Tibial nerve (tissue), 4 donors: ENCODE measurements around the gene C22orf42. TPM values are rescaled to one million over a fixed set of nuclear protein-coding genes. Genes with fewer than 3 reads are reported as not detected.

Source experiments
- DNase-seq, 2 donors: peaks; one replicate each; pipeline ENCODE4 v3.0.0-alpha.2; 2019; ENCODE audit warnings: low spot score in 2 of 2
- H3K27ac ChIP-seq, 4 donors: fragments of 200-600 bp; sonication (generic) in 3 of 4; one replicate each; pipeline ENCODE4 v1.5.1; 2017 to 2019; ENCODE audit warnings: mild to moderate bottlenecking in 1 of 4
- H3K27me3 ChIP-seq, 2 donors: fragments of 200-600 bp; sonication (generic) in 1 of 2; one replicate each; pipeline versions ENCODE4 v1.5.1 to v1.6.0; 2017 to 2019
- H3K36me3 ChIP-seq, 3 donors: fragments of 200-600 bp; sonication (generic); one replicate each; pipeline ENCODE4 v1.5.1; 2018 to 2019
- H3K4me1 ChIP-seq, 4 donors: fragments of 200-600 bp; sonication (generic) in 3 of 4; one replicate each; pipeline ENCODE4 v1.5.1; 2017 to 2019
- H3K4me3 ChIP-seq, 4 donors: fragments of 200-600 bp; sonication (generic) in 3 of 4; one replicate each; pipeline ENCODE4 v1.5.1; 2017 to 2019; ENCODE audit warnings: mild to moderate bottlenecking in 1 of 4, moderate library complexity in 1 of 4
- H3K9me3 ChIP-seq, 4 donors: fragments of 200-600 bp; sonication (generic) in 3 of 4; one replicate each; pipeline ENCODE4 v1.5.1; 2017 to 2019
- EP300 ChIP-seq, 2 donors: sonication (generic); formaldehyde crosslinking; IDR thresholded peaks; one replicate each; pipeline ENCODE4 v1.6.1; 2017; ENCODE audit warnings: antibody characterized with exemption in 2 of 2, mild to moderate bottlenecking in 1 of 2
- POLR2A ChIP-seq, 2 donors: fragments of 450-650 bp; IDR thresholded peaks; one replicate each; pipeline ENCODE4 v1.6.1; 2017; ENCODE audit warnings: antibody characterized with exemption in 2 of 2, mild to moderate bottlenecking in 2 of 2, moderate library complexity in 2 of 2
- WGBS, 2 donors: methylation state at CpG; one replicate each; pipeline ENCODE4 v1.1.5; 2018; 5-methylcytosine and 5-hydroxymethylcytosine counted together
- total RNA-seq, 4 donors: library from RNA; depleted of rRNA; stranded (reverse); fragments of >200 nt; gene quantifications; one replicate each; pipeline ENCODE4 v1.1.0, GENCODE V29; 2016
- TF ChIP-seq, protein P1 (sequence below), 5 experiments: fragments of 200-600 bp in 3 of 5; fragments of 450-650 bp in 2 of 5; sonication (generic) in 3 of 5; IDR thresholded peaks; one replicate each; pipeline ENCODE4 v1.5.1; 2016 to 2019; ENCODE audit warnings: antibody characterized with exemption in 5 of 5, mild to moderate bottlenecking in 3 of 5, moderate library complexity in 2 of 5

C22orf42 gene, protein sequence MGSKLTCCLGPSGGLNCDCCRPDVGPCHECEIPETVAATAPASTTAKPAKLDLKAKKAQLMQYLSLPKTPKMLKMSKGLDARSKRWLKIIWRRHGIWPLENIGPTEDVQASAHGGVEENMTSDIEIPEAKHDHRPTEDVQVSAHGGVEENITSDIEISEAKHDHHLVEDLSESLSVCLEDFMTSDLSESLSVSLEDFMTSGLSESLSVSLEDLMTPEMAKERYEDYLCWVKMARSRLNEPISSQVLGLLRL
- total RNA-seq = not detected

DNA sequence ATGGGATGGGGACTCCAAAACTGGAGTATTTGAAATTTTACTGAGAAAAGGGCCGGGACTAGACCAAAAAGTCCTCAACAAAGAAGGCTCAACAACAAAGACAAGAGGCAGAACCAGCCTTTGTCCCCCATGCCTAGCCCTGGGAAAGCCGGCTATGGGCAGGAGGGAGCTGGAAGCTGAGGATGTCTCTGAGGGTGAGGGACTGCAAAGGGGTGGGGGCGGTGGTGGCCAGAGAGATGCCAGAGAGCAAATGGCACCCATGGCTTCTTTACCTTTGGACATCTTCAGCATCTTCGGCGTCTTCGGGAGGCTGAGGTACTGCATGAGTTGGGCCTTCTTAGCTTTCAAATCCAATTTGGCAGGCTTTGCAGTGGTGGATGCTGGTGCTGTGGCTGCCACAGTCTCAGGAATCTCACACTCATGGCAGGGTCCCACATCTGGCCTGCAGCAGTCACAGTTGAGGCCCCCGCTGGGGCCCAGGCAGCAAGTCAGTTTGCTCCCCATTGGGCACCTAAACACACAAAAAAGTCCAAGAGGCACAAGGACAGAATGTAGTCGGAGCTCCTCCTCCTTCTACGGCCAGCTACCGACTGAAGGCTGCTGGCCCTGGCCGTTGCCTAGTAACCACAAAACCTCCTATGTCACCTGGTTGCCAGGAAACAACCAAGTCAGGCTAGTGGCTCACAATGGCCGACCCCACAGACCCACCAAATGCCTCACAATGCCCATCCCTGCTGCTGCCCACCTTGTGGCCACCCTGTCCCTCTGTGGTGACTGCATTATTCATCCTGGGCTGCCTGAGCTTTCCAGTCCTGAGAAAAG, at the start of gene C22orf42:
C22orf42 (minus strand) TSS at position 592 of the 822 bp plus-strand sequence; CDS start at position 504, 88 bp downstream.
- WGBS, 2 donors = 64 to 79% methylated on average over 12 of the region's 12 CpGs
- no peaks in the 10 kb centered on the region for H3K4me1 ChIP-seq
- H3K9me3 ChIP-seq = no peaks in the 10 kb centered on the region
- TF ChIP-seq, protein P1, sequence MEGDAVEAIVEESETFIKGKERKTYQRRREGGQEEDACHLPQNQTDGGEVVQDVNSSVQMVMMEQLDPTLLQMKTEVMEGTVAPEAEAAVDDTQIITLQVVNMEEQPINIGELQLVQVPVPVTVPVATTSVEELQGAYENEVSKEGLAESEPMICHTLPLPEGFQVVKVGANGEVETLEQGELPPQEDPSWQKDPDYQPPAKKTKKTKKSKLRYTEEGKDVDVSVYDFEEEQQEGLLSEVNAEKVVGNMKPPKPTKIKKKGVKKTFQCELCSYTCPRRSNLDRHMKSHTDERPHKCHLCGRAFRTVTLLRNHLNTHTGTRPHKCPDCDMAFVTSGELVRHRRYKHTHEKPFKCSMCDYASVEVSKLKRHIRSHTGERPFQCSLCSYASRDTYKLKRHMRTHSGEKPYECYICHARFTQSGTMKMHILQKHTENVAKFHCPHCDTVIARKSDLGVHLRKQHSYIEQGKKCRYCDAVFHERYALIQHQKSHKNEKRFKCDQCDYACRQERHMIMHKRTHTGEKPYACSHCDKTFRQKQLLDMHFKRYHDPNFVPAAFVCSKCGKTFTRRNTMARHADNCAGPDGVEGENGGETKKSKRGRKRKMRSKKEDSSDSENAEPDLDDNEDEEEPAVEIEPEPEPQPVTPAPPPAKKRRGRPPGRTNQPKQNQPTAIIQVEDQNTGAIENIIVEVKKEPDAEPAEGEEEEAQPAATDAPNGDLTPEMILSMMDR (IDR thresholded peaks at IDR 0.05) = no peak
- peak in 1 of 2 donors; percentile 0 for DNase-seq
- no peaks in the 10 kb centered on the region for H3K27me3 ChIP-seq
- H3K27ac ChIP-seq = no peak within 1 kb of the TSS
- H3K36me3 ChIP-seq = no peaks in the 10 kb centered on the region
- H3K4me3 ChIP-seq = no peak within 1 kb of the TSS

DNA sequence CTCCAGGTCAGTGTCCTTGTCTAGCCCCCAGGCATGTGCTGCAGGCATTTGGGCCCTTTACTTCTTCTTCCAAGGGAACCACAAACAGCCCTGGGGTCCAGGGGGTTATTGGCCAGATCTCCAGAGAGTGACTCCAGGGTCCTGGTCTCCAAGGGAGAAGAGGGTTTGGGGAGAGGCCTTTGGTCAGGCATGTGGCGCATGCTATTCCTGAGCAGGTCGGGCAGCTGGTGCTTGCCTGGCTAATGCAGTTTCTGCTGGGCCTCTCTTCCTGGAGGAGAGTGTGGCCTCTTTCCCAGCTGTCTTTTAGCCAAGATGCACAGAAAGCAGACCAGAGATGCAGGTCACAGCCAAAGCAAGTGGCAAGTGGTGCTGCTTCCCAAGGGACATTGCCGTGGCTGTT, 49.6 kb upstream of the C22orf42 start:
- H3K9me3 ChIP-seq = no peaks in the 10 kb centered on the region
- no peak overlapping the region for H3K4me3 ChIP-seq
- no peak for DNase-seq
- no peak overlapping the region for H3K27ac ChIP-seq
- H3K4me1 ChIP-seq = peaks cover 0 to 5% (median 0%) of the 10 kb centered on the region in 4 donors
- WGBS, 2 donors = 80 to 81% methylated on average over 3 of the region's 3 CpGs
- no peak for TF ChIP-seq EP300 (IDR thresholded peaks at IDR 0.05)
- TF ChIP-seq, protein P1 (IDR thresholded peaks at IDR 0.05) = no peak
- no peak for TF ChIP-seq POLR2A (IDR thresholded peaks at IDR 0.05)
- H3K27me3 ChIP-seq = peaks cover 0 to 13% of the 10 kb centered on the region in 2 donors
- no peaks in the 10 kb centered on the region for H3K36me3 ChIP-seq

DNA sequence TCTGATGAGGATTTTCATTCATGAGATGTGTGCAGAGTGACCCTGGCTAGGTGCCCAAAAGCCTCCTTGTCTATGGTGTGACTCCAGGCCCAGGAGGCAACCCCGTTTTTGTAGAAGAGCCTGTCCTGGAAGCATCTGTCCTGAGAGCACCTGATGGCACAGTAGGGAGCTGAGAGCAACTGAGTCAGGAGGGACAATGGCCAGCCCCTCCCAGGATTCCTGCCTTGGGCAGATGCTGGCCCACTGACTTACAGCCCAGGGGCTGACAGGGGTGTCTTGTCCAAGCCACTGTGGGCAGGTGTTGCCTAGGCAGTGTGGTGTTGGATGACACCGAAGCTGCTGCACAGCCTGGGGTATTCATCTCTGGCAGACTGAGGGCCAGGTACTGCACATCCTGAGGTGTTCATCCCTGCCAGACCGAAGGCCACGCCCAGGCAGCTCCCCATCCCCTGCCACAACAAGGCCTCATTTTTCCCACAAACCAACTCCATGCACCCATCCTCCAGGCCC, 48.9 kb upstream of the C22orf42 start:
- H3K27me3 ChIP-seq = peaks cover 0 to 19% of the 10 kb centered on the region in 2 donors
- H3K9me3 ChIP-seq = no peaks in the 10 kb centered on the region
- no peaks in the 10 kb centered on the region for H3K36me3 ChIP-seq
- no peak overlapping the region for H3K4me3 ChIP-seq
- 84 to 91% methylated on average over 4 of the region's 4 CpGs for WGBS, 2 donors
- H3K27ac ChIP-seq = no peak overlapping the region
- H3K4me1 ChIP-seq = peaks cover 0 to 11% (median 0%) of the 10 kb centered on the region in 4 donors
- no peak for DNase-seq
- no peak for TF ChIP-seq POLR2A (IDR thresholded peaks at IDR 0.05)
- no peak for TF ChIP-seq EP300 (IDR thresholded peaks at IDR 0.05)
- TF ChIP-seq, protein P1 (IDR thresholded peaks at IDR 0.05) = no peak

DNA sequence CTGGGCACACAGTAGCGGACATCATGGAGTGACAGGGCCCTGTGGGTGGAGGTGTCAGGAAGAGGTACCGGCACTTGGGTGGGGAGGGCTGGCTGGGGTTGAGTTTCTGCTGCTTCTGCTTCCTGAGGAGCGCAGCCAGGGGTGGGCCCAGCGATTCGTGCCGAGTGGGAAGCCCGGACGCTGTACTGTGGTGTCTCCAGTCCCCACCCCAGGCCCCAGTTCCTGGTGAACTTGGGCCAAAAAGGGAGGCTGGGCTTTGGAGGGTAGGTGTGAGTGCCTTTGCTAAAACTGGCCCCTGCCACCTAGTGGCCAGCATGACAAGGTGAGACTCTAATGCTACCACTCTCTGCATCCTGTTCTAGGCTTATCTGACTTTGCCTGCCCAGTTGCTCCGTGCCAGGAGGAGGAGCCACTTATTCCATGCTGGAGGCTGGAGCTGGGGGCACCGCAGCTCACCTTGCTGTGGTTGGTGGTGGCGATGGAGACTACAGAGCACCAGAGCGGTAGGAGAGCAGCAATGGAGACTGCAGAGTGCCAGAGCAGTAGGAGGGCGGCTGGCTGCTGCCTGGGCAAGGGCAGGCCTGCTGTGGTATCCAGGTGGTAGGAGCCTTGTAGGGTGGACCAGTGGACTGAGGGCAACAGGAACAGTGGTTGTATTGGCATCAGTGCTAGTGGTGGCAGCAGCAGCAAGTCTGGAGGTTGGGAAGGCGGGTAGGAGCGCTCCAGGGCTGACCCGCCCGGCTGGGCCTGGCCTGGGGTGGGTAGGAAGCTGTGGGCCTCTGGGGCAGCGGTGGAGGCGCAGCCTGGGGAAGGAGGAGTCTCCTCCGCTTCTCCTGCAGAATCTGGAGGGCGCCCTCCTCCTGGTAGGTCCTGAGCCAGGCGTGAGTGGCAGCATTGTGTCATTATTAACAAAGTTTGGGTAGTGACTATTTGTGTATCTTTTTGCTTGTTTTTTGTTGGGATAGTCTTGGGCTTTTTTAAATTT, 48.0 kb upstream of the C22orf42 start:
- no peak overlapping the region for H3K27ac ChIP-seq
- H3K4me3 ChIP-seq = no peak overlapping the region
- H3K4me1 ChIP-seq = peaks cover 0 to 21% (median 0%) of the 10 kb centered on the region in 4 donors
- WGBS, 2 donors = 77 to 81% methylated on average over 14 to 19 of the region's 22 CpGs
- no peaks in the 10 kb centered on the region for H3K36me3 ChIP-seq
- no peaks in the 10 kb centered on the region for H3K9me3 ChIP-seq
- no peak for DNase-seq
- peaks cover 0 to 26% of the 10 kb centered on the region in 2 donors for H3K27me3 ChIP-seq
- TF ChIP-seq, protein P1 (IDR thresholded peaks at IDR 0.05) = peak in 3 of 5 experiments; percentile 25 to 34 (median 32)
- TF ChIP-seq POLR2A (IDR thresholded peaks at IDR 0.05) (no peak), EP300 (IDR thresholded peaks at IDR 0.05) (no peak)
